Islet precursor cell (in vitro differentiated cells): ENCODE measurements around the gene SERP1.
"Not testable (repeated sequence)": the region's sequence is repeated elsewhere in the genome, so short reads cannot be mapped to it uniquely, and the experiment has no call there.

Experiments used
- DNase-seq: peaks from one replicate; pipeline ENCODE4 v3.0.0-alpha.2; 2018

The SERP1 gene

DNA sequence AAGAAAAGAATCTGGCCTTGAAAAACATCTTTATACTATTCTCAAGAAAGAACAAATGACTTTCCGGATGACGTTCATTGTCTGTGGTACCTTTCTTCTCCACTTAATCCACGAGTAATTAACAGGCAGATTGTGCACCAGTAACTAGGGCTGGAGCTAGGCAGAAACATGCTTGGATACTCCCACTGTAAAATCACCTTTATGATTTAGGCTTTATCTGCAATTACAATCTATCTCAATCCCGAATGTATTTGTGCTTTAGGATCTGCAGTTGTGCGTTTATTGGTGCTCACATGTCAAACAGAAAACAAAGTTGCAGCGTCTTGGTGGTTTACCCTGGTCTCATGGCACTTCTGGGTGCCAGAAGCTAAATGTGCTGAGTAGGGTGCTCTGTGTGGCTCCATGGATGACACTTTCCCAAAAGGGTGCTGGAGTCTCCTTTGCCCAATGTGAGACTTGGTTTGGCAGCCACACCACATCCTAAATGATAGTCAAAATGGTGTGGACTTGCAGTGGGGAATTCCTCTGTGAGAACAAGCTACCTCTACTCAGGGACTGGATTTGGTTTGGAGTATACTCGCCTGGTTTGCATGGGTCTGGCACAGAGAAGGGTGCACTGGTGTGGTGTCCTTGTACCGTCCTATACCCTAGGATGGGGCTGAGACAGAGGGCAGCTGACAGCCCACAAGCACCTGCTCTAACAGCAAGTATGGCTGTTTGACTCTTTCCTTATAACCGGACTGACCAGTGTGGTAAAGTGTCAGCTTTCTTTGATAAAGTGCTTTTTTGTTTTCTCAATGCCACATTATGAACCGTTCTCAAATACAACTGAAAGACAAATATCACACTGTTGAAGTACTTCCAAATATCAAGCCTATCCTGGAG, 7.7 kb downstream of the SERP1 start:
- DNase-seq, result no peak

DNA sequence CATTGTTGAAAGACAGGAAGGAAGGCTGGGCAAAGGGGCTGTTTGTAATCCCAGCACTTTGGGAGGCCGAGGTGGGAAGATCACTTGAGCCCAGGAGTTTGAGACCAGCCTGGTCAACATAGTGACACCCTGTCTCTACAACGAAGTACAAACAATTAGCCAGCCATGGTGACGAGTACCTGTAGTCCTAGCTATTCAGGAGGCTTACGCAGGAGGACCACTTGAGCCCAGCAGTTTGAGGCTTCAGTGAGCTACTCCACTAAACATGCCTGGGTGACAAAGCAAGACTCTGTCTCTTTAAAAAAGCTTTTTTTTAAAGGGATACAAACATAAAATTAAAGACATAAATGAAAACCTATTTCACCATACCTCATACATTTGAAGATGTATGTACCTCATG, 11.1 kb downstream of the SERP1 start:
- DNase-seq, result no peak

DNA sequence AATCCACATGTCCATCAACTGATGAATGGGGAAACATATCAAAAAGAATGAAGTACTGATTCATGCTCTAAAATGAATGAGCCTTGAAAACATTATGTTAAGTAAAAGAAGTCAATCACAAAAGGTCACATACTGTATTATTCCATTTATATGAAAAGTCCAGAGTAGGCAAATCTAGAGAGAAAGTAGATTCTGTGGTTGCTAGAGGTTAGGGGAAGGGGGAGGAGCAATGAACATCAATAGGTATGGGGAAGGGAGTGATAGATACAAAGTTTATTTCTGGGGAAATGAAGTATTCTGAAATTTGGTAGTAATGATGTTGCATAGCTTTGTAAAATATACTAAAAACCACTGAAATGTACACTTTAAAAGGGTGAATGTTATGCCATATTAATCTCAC, 14.5 kb downstream of the SERP1 start:
- no peak for DNase-seq

DNA sequence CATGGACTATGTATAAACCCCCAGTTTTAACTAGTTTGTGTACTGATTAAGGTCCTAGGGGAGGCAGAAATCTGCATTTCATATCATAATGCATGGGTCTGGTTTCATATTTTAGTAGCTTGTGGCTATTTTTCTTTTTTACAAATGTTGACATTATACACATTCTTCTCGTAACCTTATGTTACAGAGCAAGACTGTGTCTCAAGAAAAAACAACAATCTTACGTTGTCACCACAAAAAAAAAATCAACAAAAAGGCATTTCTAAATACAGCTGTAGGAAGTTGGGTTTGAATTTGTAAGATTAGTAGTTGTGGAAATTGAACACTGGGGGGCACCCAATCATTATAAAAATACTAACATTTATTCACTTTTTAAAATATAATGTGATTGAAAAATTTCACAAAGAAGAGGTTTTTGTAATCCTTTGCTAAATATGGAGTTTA, 17.9 kb downstream of the SERP1 start:
- no peak for DNase-seq

DNA sequence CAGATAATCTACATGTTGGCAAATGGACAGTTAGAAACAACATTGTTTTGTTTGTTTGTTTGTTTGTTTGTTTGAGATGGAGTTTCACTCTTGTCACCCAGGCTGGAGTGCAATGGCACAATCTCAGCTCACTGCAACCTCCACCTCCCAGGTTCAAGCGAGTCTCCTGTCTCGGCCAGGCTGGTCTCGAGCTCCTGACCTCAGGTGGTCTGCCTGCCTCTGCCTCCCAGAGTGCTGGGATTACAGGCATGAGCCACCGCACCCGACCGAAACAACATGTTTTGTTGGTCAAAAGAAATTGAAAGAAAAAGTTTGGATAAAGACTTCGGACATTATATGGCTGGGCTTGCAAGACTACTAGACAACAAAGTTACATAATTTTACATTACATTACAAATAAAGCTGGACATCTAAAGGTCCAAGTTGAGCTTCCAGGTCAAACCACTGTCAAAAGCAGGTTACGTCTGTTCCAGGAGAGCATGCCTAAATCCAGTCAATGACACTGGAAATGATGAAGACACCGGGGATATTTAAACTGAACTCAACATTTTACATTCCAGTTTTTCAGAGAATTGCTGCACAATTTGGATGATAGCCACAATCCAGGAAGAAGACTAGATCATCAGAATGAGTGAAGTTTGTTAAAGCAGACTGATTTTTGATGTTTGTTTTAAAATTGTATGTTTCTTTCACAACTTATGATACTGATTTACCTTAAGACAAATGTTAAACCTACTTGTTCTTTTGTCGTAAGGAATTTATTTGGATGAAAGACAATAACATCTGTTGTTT, 18.6 kb downstream of the SERP1 start:
- no peak for DNase-seq

DNA sequence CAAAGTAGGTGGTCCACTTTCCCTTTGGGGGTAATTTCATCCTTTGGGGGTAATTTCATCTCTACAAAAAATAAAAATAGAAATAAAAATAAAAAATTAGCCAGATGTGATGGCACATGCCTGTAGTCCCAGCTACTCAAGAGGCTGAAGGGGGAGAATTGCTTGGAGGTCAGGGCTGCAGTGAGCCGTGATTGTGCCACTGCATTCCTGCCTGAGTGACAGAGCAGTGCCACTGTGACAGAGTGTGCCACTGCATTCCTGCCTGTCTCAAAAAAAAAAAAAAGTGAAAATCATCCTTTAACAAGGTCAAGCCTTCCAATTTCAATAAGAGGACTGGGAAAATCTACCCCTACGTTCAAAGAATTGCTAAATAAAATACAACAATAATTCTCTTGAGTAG, 22.8 kb downstream of the SERP1 start:
- DNase-seq, result no peak

DNA sequence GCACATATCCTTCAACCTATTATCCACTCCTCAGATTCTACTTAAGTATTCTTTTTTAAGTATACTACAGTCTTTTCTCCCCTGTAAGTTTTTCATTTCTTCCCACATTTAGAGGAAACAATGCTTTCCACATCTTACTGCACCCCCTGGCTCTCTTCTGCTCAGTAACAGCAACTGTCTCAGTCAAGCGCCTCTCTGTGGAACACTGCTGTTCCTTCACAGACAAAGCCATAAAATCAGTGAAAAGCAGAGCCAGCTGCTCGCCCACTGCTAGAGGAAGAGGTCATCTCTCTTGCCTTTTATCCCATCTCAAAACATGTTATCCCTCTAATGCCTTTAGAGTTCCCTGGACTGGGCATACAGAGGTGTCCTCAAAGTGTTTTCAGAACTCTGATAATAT, 24.8 kb downstream of the SERP1 start:
- no peak for DNase-seq

DNA sequence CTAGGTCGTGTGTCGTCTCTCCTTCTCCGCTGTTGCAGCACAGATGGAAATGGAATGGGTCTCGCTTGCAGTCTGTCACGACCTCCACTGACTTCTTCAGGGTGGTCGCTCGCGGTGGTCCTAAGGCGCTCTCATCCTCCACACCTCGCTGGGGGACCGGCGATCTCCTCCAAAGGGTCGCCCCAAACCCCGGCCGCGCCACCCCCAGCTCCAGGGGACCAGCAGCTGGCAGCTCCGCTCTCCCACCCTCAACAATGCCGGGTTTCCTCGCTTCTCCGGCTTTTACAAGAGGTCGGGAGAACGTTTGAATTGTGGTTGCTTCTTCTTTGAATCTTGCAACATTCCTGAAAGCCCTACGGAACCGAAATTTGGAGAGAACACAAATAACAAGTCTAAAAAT, 25.9 kb downstream of the SERP1 start:
- no peak for DNase-seq

DNA sequence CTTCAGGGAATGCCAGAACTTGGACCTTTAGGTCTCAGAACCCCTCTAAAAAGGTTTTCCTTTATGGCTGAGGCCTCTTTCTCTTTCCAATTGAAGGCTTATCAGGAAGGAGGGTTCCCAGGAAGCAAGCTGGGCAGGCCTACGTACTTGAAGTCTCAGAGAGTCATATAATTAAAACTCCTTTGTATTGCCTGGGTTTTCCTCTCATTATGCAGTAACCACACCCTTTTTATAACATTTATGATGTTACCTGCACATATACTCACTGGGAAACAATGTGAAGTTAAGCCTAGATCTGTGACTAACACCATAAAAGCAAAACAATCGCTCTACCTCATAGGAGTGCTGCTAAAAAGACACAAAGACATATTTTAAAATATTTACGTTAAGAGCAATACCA, 27.3 kb downstream of the SERP1 start:
- no peak for DNase-seq

DNA sequence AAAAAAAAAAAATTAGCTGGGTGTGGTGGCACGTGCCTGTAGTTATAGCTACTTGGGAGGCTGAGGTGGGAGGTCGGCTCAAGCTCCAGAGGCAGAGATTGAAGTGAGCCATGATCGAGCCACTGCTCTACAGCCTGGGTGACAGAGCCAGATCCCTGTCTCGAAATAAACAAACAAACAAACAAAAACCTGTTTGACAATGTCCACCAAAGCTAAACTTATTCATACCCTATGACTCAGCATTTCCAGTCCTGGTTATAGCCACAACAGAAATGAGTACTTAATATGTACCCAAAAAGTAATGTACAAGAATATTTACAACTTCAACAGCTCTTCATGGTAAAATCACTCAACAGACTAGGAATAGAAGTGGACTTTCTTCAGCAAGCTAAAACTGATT, 31.1 kb downstream of the SERP1 start:
- DNase-seq, result no peak

DNA sequence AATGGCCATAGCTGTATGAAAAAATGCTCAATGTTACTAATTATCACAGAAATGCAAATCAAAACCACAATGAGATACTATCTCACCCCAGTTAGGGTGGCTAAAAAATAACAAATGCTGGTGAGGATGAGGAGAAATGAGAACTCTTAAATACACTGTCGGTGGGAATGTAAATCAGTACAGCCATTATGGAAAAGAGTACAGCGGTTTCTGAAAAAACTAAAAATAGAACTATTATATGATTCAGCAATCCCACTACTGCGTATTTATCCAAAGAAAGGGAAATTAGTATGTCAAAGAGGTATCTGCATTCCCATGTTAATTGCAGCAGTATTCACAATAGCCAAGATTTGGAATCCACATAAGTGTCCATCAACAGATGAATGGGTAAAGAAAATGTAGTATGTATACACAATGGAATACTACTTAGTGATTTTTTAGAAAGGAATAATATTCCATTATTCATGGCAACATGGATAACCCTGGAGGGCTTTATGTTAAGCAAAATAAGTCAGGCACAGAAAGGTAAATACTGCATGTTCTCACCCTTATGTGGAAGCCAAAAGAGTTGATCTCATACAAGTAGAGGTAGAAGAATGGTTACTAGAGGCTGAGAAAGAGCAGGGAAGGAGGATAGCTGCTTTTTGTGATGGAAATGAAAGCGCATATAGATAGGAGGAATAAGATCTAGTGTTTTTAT, 35.0 kb downstream of the SERP1 start:
- no peak for DNase-seq

DNA sequence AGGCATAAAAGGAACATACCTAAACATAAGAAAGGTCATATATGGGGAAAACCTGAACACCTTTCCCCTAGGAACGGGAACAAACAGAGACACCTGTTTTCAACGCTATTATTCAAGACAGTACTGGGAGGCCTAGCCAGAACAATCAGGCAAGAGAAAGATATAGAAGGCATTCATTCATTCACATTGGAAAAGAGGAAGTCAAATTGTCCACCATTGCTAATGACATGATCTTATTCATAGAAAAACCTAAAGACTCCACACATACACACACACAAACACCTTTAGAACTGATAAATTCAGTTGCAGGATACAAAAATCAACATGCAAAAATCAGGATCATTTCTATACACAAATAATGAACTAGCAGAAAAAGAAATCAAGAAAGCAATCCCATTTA, 36.5 kb downstream of the SERP1 start:
- DNase-seq, result no peak

DNA sequence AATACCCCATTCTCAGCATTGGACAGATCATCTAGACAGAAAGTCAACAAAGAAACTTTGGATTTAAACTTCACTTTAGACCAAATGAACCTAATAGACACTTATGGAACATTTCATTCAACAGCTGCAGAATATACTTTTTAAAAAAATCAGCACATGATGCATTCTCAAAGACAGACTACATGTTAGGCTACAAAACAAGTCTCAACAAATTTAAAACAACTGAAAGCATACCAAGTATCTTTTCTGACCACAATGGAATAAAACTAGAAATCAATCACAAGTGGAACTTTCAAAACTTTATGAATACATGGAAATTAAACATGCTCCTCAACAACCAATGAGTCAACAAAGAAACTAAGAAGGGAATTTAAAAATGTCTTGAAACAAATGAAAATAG, 37.9 kb downstream of the SERP1 start:
- DNase-seq, result no peak

DNA sequence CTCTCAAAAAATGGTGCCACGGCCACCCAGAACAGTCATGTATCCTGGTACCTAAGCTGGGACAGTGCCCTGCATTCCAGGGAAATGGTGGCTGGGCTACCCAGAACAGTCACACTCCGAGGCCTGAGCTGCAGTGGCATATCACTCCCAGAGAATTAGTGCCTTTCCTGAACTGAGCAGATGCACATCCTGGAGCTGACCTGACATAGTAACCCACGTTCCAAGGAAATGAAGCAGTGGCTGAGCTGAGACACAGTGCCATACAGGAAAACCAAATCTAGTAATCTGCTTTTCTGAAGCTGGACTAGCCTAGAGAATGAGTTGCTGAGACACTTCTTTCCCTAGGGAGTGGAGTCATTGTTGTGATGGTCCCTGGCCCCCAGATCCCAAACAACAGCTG, 41.8 kb downstream of the SERP1 start:
- DNase-seq, result no peak

DNA sequence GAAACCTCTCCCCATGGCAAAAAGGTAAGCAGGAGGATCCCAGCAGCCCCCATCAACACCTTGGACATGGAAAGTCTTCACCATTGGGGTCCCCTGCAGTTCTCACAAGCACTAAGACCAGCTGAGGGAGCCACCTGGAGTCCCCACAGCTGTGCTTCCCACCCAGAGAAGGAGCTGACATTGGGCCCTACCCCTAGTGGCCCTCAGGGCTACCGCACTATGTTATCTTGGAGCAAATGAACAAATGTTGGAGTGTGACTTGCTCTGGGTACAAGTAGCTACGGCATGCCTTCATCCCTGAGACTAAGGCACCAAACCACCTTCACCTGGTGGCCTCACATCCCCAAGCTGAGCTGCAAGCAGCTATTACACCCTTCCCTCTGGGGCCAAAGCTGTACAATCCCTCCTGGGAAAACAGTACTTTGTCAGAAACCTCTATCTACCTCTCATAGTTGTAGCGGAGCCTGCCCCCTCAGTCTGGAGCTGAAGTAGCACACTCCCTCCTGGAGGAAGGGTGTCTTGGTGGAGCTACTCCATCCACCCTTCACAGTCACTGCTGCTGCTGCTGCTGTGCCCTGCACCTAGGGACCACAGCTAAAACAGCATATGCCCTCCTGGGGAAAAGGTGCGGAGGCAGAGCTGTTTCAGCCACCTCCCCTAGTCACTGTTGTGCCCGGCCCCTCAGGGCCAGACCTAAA, 42.7 kb downstream of the SERP1 start:
- DNase-seq, result no peak

DNA sequence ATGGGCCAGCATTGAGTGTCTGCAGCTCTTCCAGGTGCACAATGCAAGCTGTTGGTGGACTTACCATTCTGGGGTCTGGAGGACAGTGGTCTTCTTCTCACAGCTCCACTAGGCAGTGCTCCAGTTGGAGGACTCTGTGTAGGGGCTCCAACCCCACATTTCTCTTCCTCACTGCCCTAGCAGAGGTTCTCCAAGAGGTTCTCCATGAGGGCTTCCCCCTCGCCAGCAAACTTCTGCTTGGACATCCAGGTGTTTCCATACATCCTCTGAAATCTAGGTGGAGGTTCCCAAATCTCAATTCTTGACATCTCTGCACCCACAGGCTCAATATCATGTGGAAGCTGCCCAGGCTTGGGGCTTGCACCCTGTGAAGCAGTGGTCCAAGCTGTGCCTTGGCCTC, 45.3 kb downstream of the SERP1 start:
- not testable (repeated sequence) for DNase-seq

DNA sequence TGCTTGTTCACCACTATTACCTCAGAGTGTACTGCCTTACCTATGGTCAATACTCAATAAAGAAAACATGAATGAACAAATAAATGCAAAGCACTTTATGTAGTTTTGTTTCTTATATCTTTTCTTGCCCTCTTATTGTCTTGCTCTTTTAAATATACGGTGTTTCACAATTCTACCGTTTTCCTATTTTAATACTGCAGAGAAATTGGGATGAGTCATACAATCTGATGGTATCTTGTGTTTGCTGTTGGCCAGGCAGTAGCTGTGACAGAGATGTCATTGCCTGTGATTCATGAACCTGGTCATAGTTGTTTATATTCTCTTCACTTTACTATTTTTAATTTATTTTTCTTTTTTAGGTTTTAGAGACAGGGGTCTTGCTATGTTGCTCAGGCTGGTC, 48.3 kb downstream of the SERP1 start:
- DNase-seq, result no peak

DNA sequence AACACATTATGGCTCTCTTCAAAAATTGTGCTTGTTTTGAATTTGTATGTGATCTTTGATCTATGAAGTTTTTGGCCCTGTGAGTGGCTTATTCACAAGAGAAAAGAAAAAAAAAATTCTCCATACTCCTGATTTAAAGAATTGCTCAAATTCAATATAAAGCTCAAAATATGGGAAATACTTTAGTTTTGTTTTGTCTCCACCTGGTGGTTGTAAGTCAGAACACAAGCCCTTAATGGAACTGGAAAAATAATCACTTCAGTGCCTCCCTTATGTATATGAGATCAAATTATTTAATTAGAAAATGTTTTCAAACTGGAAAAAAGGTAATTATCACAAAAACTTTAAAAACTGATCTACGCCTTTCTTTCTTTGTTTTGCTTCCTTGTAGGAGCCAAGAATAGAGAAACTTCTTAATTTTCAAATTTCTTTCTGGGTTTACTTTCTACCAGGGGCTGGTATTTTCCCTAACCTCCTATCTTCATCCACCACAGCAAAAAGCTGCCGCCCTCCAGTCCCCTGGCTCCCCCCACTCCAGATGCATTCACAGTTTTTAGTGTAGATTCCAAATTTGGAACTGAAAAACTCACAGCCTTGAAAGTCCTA, 50.6 kb downstream of the SERP1 start:
- DNase-seq, result no peak

DNA sequence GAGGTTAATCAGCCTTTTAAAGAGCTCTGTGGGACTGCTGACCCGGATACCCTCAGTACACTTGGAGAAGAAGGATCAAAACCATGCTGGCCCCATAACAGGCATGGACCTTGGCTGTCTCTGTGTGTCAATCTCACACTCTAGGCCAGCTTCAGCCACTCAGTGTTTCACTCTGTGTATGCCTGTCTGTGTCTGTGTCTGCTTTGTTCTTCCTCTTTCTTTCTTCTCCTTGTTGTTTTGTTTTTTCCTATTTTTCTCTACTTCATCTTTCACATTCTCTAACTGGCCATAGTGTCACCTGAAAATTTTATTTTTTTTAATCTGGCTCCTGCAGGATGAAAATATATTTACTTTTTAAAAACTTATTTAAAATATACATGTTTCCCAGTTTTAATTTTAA, 51.1 kb downstream of the SERP1 start:
- peak; percentile 65 for DNase-seq

DNA sequence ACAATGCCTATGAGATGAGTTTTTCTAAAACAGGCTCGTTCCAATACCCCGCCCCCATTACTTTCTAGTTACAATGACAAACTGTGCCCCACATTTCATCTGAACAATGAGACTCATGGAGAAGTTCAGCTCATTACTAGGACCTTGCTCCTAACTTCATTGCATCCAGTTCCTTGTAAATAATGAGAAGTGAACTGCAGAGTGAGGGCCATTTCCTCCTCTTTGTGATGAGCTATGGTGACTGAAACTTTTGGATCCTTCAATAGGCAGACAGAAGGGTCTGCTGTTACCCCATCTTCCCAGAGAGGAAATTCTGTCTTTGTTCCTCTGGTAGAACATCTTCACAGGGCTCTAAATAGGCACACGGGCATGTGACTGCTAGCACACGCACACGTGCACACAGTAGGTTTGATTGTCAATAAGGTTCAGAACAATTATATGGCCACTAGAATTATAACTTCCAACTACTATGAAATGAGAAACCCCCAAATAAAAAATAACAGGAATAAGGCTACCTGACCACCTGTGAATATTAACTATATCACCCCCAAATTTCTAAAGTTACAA, 51.8 kb downstream of the SERP1 start:
- no peak for DNase-seq
